Loucy (cell line): ENCODE measurements around the gene DMAP1.

ENCODE experiments used
- CTCF ChIP-seq: fragments of 200-600 bp; sonication (generic); conservative IDR thresholded peaks from 2 replicates; pipeline ENCODE4 v1.5.1; 2014; ENCODE audit warnings: mild to moderate bottlenecking, antibody characterized with exemption, low read length
- EZH2phosphoT487 ChIP-seq: fragments of 200-600 bp; IDR thresholded peaks from 2 replicates; pipeline ENCODE4 v1.6.1; 2018; ENCODE audit warnings: antibody characterized with exemption, mild to moderate bottlenecking, moderate library complexity, borderline replicate concordance

- no peak for TF ChIP-seq CTCF
- no peak for TF ChIP-seq EZH2phosphoT487
Measured at GRCh38 chr1:44222397-44223186, 9.3 kb downstream of the DMAP1 start.
